Dedifferentiated amniotic fluid mesenchymal stem cell (primary cell): ENCODE data around the gene TTC21A.
"Not testable (repeated sequence)": the region's sequence is repeated elsewhere in the genome, so short reads cannot be mapped to it uniquely, and the experiment has no call there.

Experiments
- DNase-seq: peaks from one replicate; pipeline ENCODE4 v3.0.0-alpha.2; 2016; ENCODE audit errors: extremely low spot score

Gene TTC21A

GRCh38 chr3:39149498-39150147 is 42.1 kb downstream of the TTC21A start:
- DNase-seq: no peak

GRCh38 chr3:39150148-39150802 is 42.8 kb downstream of the TTC21A start:
- DNase-seq: no peak

GRCh38 chr3:39150803-39151631 is 43.5 kb downstream of the TTC21A start:
- peak; percentile 90 for DNase-seq

- no peak for DNase-seq
Measured at GRCh38 chr3:39153977-39154279, 46.4 kb downstream of the TTC21A start.

GRCh38 chr3:39154280-39155021 is 47.0 kb downstream of the TTC21A start:
- no peak for DNase-seq

- no peak for DNase-seq
Measured at GRCh38 chr3:39156421-39156820, 48.9 kb downstream of the TTC21A start.

- no peak for DNase-seq
Measured at GRCh38 chr3:39157359-39157758, 49.9 kb downstream of the TTC21A start.

- no peak for DNase-seq
Measured at GRCh38 chr3:39158148-39158715, 50.8 kb downstream of the TTC21A start.

- DNase-seq: no peak
Measured at GRCh38 chr3:39164414-39164813, 56.9 kb downstream of the TTC21A start.

GRCh38 chr3:39165518-39165917 is 58.0 kb downstream of the TTC21A start:
- DNase-seq: no peak

GRCh38 chr3:39166134-39166710 is 58.7 kb downstream of the TTC21A start:
- DNase-seq: peak; percentile 53

GRCh38 chr3:39166932-39167532 is 59.6 kb downstream of the TTC21A start:
- DNase-seq: peak; percentile 92

- no peak for DNase-seq
Measured at GRCh38 chr3:39168156-39168780, 60.8 kb downstream of the TTC21A start.

GRCh38 chr3:39169712-39170111 is 62.2 kb downstream of the TTC21A start:
- no peak for DNase-seq

- DNase-seq: no peak
Measured at GRCh38 chr3:39170461-39170860, 63.0 kb downstream of the TTC21A start.

GRCh38 chr3:39170877-39171276 is 63.4 kb downstream of the TTC21A start:
- not testable (repeated sequence) for DNase-seq

GRCh38 chr3:39171860-39172259 is 64.4 kb downstream of the TTC21A start:
- DNase-seq: no peak

- DNase-seq: no peak
Measured at GRCh38 chr3:39173318-39174125, 66.0 kb downstream of the TTC21A start.

GRCh38 chr3:39176025-39176714 is 68.7 kb downstream of the TTC21A start:
- no peak for DNase-seq
